ENCODE data around the gene CPTP. TPM values are rescaled to one million over a fixed set of nuclear protein-coding genes. Genes with fewer than 3 reads are reported as not detected.
A peak's percentile ranks its signal among the peaks of the same experiment; 100 is the strongest.

Gene CPTP
- total and polyA plus RNA-seq, 2 of the 13 experiments (the other 11 are each of a cell fraction or from before 2014, with no cell fraction given), result 5.5 to 9.3 TPM

- ChIA-PET CTCF (ENCODE audit: low intra/inter-chr PET ratio, low total read pairs) (no interaction called here), POLR2A (interaction anchor here (0.6 to 3.2 kb wide), 21 partner anchors 13 to 198 kb away, joined by 3 to 35 read pairs (median 6); partner anchors contain the start of genes CCNL2, DVL1, MRPL20 and MXRA8)
- Histone ChIP-seq H3K27me3 (ENCODE audit: control insufficient read depth in 1 of 2, insufficient read depth in 2 of 2, low read length in 2 of 2) (no peaks in the 10 kb centered on the region; a peak in 1 of 5 replicates), H3K4me1 (ENCODE audit: insufficient read depth, low read length) (peaks cover 37% of the 10 kb centered on the region), H3K4me3 (replicated peaks in 1 of 3; ENCODE audit: insufficient read depth in 1 of 3, low read depth in 2 of 3, low read length in 3 of 3) (peak overlapping the region; percentile 75 to 99 (median 90)), H3K79me2 (ENCODE audit: insufficient read depth, low read length) (peaks cover 19% of the 10 kb centered on the region), H3K27ac (ENCODE audit: extremely low read length, insufficient read depth, low read length) (peak overlapping the region; percentile 79), H2AFZ (ENCODE audit: low read length) (no peak overlapping the region), H3K4me2 (ENCODE audit: low read depth, low read length) (peak overlapping the region; percentile 91), H4K20me1 (ENCODE audit: insufficient read depth, low read length) (no peaks in the 10 kb centered on the region), H3K9me3 (ENCODE audit: low read length) (no peaks in the 10 kb centered on the region), H3K36me3 (replicated peaks in 1 of 2; ENCODE audit: control insufficient read depth in 1 of 2, insufficient read depth in 2 of 2, low read length in 2 of 2) (peaks cover 0 to 3% of the 10 kb centered on the region in 2 experiments; a peak in 1 of 5 replicates), H3K9ac (ENCODE audit: insufficient read depth, low read depth, low read length) (peak overlapping the region; percentile 98)
- in situ Hi-C loops (cut with HindIII; ENCODE audit: extremely low pct_ligation_motif_present, low pct_unique_long_range_greater_than_20kb), result no loop called here
- FAIRE-seq, result no peak
- WGBS (ENCODE audit: low lambda C conversion rate), result 0% methylated on average over 12 of the region's 24 CpGs
- TF ChIP-seq BCLAF1 (IDR thresholded peaks at IDR 0.05) (no peak), ZNF33A (CRISPR knock-in tag; IDR thresholded peaks at IDR 0.05; ENCODE audit: borderline replicate concordance) (no peak), CCDC6 (CRISPR knock-in tag; IDR thresholded peaks at IDR 0.05) (peak; percentile 11), ZNF770 (CRISPR knock-in tag; IDR thresholded peaks at IDR 0.05) (no peak), ASH2L (IDR thresholded peaks at IDR 0.05; ENCODE audit: insufficient read length, low read depth, low read length) (no peak), AGO2 (optimal IDR thresholded peaks at IDR 0.05; ENCODE audit: low read depth, low read length) (peak; percentile 29), ZNF44 (CRISPR knock-in tag; IDR thresholded peaks at IDR 0.05) (no peak), TCF12 (IDR thresholded peaks at IDR 0.05) (no peak), TCF12 (CRISPR knock-in tag; IDR thresholded peaks at IDR 0.05) (peak; percentile 4; the same call in 1 of the 2 replicates), ZSCAN12 (CRISPR knock-in tag; IDR thresholded peaks at IDR 0.05) (0 out of 2 replicates have a peak, but pooled peaks have one; percentile 4), DPF2 (CRISPR knock-in tag; IDR thresholded peaks at IDR 0.05; ENCODE audit: borderline replicate concordance, low read depth) (no peak), NPAS2 (CRISPR knock-in tag; IDR thresholded peaks at IDR 0.05; ENCODE audit: borderline replicate concordance) (no peak), TFAP4 (IDR thresholded peaks at IDR 0.05; ENCODE audit: borderline replicate concordance, low read depth) (0 out of 2 replicates have a peak, but pooled peaks have one; percentile 10), ZNF432 (CRISPR knock-in tag; IDR thresholded peaks at IDR 0.05; ENCODE audit: borderline replicate concordance) (no peak)
- TF ChIP-seq, protein P1, sequence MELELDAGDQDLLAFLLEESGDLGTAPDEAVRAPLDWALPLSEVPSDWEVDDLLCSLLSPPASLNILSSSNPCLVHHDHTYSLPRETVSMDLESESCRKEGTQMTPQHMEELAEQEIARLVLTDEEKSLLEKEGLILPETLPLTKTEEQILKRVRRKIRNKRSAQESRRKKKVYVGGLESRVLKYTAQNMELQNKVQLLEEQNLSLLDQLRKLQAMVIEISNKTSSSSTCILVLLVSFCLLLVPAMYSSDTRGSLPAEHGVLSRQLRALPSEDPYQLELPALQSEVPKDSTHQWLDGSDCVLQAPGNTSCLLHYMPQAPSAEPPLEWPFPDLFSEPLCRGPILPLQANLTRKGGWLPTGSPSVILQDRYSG (CRISPR knock-in tag; IDR thresholded peaks at IDR 0.05), result 0 out of 2 replicates have a peak, but pooled peaks have one; percentile 22
- ATAC-seq, result no peak
- no TSS peak for BruUV-seq (replicated peaks)
- intact Hi-C loops (cut with micrococcal nuclease; ENCODE audit: unreplicated experiment), result no loop called here
- no peak for DNase-seq (ENCODE audit: low spot score)
Observed at GRCh38 chr1:1374589-1374928, 50.0 kb downstream of the CPTP start.
